Uterus (tissue), 4 donors: Measurements from ENCODE around the gene EXOC2. TPM values are rescaled to one million over a fixed set of nuclear protein-coding genes. Genes with fewer than 3 reads are reported as not detected.

ENCODE experiments used
- DNase-seq, 2 donors: peaks; one replicate each; pipeline ENCODE4 v3.0.0-alpha.2; 2019 to 2020
- H3K27ac ChIP-seq, 2 donors: fragments of 200-600 bp; sonication (generic); 1 replicate in 1 of 2; 2 replicates in 1 of 2; pipeline ENCODE4 v1.5.1; 2016 to 2018
- H3K27me3 ChIP-seq, 2 donors: fragments of 200-600 bp; sonication (generic); one replicate each; pipeline ENCODE4 v1.5.1; 2018 to 2019; ENCODE audit warnings: control low read depth in 1 of 2
- H3K36me3 ChIP-seq, 2 donors: fragments of 200-600 bp; sonication (generic); one replicate each; pipeline ENCODE4 v1.5.1; 2019; ENCODE audit warnings: control low read depth in 1 of 2
- H3K4me1 ChIP-seq, 2 donors: fragments of 200-600 bp; sonication (generic); one replicate each; pipeline ENCODE4 v1.5.1; 2018 to 2019; ENCODE audit warnings: control low read depth in 1 of 2
- H3K4me3 ChIP-seq, 2 donors: fragments of 200-600 bp; sonication (generic); 1 replicate in 1 of 2; 2 replicates in 1 of 2; pipeline ENCODE4 v1.5.1; 2018 to 2019; ENCODE audit warnings: mild to moderate bottlenecking in 1 of 2
- H3K9me3 ChIP-seq, 2 donors: fragments of 200-600 bp; sonication (generic); one replicate each; pipeline ENCODE4 v1.5.1; 2019; ENCODE audit warnings: control low read depth in 1 of 2
- CTCF ChIP-seq, 4 experiments: fragments of 200-600 bp in 2 of 4; fragments of 450-650 bp in 2 of 4; sonication (generic) in 2 of 4; IDR thresholded peaks; one replicate each; pipeline ENCODE4 v1.5.1; 2016 to 2019; ENCODE audit warnings: antibody characterized with exemption in 4 of 4, mild to moderate bottlenecking in 2 of 4, moderate library complexity in 1 of 4
- POLR2A ChIP-seq, 2 donors: fragments of 450-650 bp; IDR thresholded peaks; one replicate each; pipeline ENCODE4 v1.6.1; 2016; ENCODE audit warnings: antibody characterized with exemption in 2 of 2, mild to moderate bottlenecking in 1 of 2, moderate library complexity in 1 of 2
- intact Hi-C: fragments of 100-400 bp; cut with DNase I; formaldehyde crosslinking; loops from one replicate; pipeline ENCODE4 v1.15.1; 2023; ENCODE audit warnings: low total_unique reads
- total RNA-seq, 4 donors: library from RNA; depleted of rRNA in 3 of 4; stranded (reverse); fragments of >200 nt in 3 of 4; gene quantifications; one replicate each; pipeline versions ENCODE4 v1.1.0 to v1.2.4, GENCODE V29; 2014 to 2023
- donor health status: DM: yes; HTN: yes; CAD: no.

EXOC2 gene
- total RNA-seq, 4 donors from 2014 or later: 12.3 to 27.0 (median 22.9) TPM

- H3K27me3 ChIP-seq: no peaks in the 10 kb centered on the region
- H3K4me1 ChIP-seq: no peaks in the 10 kb centered on the region
- no peaks in the 10 kb centered on the region for H3K9me3 ChIP-seq
- intact Hi-C loops: no loop called here
- no peak overlapping the region for H3K27ac ChIP-seq
- TF ChIP-seq CTCF (IDR thresholded peaks at IDR 0.05) (no peak), POLR2A (IDR thresholded peaks at IDR 0.05) (no peak)
- H3K36me3 ChIP-seq: no peaks in the 10 kb centered on the region
- DNase-seq: no peak
- H3K4me3 ChIP-seq: no peak overlapping the region
Observed at GRCh38 chr6:657743-658142, 35.2 kb downstream of the EXOC2 start.

- H3K27ac ChIP-seq: no peak within 1 kb of the TSS
- no peak within 1 kb of the TSS for H3K4me3 ChIP-seq
- H3K36me3 ChIP-seq: no peaks in the 10 kb centered on the region
- intact Hi-C loops: no loop called here
- no peaks in the 10 kb centered on the region for H3K4me1 ChIP-seq
- no peaks in the 10 kb centered on the region for H3K9me3 ChIP-seq
- TF ChIP-seq POLR2A (IDR thresholded peaks at IDR 0.05): no peak
- TF ChIP-seq CTCF (IDR thresholded peaks at IDR 0.05): no peak
- H3K27me3 ChIP-seq: no peaks in the 10 kb centered on the region
- DNase-seq: no peak
Observed at GRCh38 chr6:656460-657252, 36.3 kb downstream of the EXOC2 start, which contains the start of gene HUS1B. HUS1B (minus strand) TSS chr6:657100; CDS start chr6:656944, 156 bp downstream.

GRCh38 chr6:654136-654535, 38.8 kb downstream of the EXOC2 start:
- DNase-seq: no peak
- Histone ChIP-seq H3K9me3 (no peaks in the 10 kb centered on the region), H3K4me3 (no peak overlapping the region), H3K4me1 (no peaks in the 10 kb centered on the region), H3K36me3 (no peaks in the 10 kb centered on the region), H3K27ac (no peak overlapping the region), H3K27me3 (no peaks in the 10 kb centered on the region)
- TF ChIP-seq CTCF (IDR thresholded peaks at IDR 0.05) (no peak), POLR2A (IDR thresholded peaks at IDR 0.05) (no peak)
- intact Hi-C loops: no loop called here

- Histone ChIP-seq H3K4me1 (no peaks in the 10 kb centered on the region), H3K9me3 (no peaks in the 10 kb centered on the region), H3K27me3 (no peaks in the 10 kb centered on the region), H3K27ac (no peak overlapping the region), H3K36me3 (no peaks in the 10 kb centered on the region), H3K4me3 (no peak overlapping the region)
- TF ChIP-seq POLR2A (IDR thresholded peaks at IDR 0.05) (no peak), CTCF (IDR thresholded peaks at IDR 0.05) (no peak)
- intact Hi-C loops: no loop called here
- no peak for DNase-seq
Observed at GRCh38 chr6:652865-653264, 40.1 kb downstream of the EXOC2 start.

GRCh38 chr6:650098-650497, 42.8 kb downstream of the EXOC2 start:
- TF ChIP-seq POLR2A (IDR thresholded peaks at IDR 0.05) (no peak), CTCF (IDR thresholded peaks at IDR 0.05) (no peak)
- H3K36me3 ChIP-seq: no peaks in the 10 kb centered on the region
- no peaks in the 10 kb centered on the region for H3K9me3 ChIP-seq
- no peak overlapping the region for H3K4me3 ChIP-seq
- H3K4me1 ChIP-seq: no peaks in the 10 kb centered on the region
- no peaks in the 10 kb centered on the region for H3K27me3 ChIP-seq
- no peak for DNase-seq
- H3K27ac ChIP-seq: no peak overlapping the region
- intact Hi-C loops: no loop called here
